GM19193 (cell line): ENCODE measurements around the gene TTC16.

Source experiments
- POLR2A ChIP-seq: IDR thresholded peaks from 4 replicates; pipeline ENCODE4 v1.6.1; 2011; ENCODE audit not compliant: insufficient read depth, insufficient read length; ENCODE audit errors: extremely low read depth

The TTC16 gene

DNA sequence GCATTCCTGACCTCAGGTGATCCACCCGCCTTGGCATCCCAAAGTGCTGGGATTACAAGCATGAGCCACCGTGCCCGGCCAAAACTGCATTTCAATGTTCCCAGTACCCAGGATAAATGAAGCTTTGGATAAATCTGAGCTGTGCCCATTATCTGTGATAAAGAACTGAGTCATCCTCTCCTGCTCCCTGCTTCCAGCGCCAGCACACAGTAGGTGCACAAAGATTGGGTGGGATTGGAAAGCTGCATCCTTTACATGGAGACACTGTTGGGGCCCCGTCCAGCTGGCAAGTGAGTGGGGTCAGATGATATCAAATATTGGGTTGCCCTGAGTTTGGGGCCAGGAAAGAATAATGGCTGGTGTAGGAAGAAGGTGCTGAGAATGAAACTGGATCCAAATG lies 45.2 kb downstream of the TTC16 start:
- TF ChIP-seq POLR2A = no peak

DNA sequence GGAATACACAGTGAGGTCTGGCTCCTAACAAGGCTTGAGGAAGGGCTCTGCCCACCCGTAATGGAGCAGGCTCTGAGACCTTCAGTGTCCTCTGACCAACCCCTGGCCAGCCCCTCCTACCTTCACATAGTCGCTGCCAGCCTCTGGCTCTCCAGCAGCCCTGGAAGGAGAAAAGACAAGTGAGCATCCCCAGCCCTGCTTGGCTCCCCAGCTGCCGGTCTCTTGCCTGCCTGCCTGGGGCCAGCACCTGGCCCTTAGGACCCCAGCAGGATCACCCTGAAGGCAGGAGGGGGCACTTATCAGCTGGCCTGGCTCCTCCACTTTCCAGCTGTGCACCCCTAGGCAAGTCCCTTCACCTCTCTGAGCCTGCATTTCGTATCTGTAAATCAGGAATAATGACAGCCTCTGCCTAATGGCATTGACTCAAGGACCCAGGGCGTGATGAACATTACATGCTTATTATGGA lies 45.6 kb downstream of the TTC16 start:
- no peak for TF ChIP-seq POLR2A

DNA sequence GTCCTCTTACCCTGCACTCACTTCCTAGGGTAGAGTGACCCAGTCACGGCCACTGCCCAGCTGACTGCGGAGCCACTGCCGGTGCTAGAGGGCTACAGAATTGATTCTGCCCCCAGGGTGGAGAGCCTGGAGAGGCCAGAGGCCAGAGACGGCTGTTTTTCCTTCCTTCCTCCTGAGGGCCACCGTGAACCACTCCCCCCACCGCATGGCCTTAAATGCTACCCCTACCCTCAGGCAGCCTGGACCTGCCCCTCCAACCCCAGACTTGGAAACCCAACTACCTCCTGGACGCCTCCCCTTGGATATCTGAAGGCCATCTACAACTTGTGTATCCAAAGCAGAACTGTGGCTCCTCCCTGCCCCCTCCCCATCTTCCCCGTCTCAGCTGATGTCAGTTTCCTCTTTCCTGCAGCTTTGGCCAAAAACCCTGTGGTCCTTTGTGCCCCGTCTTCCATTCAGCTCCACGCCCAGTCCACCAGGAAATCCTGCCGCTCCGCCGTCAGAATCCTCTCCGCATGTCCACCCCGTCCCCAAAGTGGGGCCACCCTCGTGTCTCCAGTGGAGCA lies 46.3 kb downstream of the TTC16 start:
- TF ChIP-seq POLR2A = no peak

DNA sequence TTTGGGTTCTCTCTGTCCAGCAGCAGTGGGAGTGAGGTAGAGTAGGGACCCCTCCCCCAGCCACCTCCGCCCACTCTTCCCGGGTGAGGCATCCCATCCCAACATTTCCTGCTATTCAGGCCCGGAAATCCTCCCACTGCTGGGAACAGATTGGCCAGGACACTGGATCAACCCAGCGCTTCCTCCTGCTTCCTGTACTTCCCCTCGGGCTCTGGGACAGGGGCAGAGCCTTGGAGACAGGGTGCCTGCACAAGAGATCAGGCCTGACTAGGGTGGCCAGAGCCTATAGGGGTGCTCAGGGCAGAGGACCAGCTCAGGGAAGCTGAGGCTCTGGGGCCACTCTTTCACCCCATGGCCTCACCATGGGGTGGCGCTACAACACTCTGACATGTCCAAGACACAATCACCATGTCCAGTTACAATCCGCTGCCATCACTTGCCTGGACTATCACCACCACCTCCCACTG lies 48.1 kb downstream of the TTC16 start:
- no peak for TF ChIP-seq POLR2A

DNA sequence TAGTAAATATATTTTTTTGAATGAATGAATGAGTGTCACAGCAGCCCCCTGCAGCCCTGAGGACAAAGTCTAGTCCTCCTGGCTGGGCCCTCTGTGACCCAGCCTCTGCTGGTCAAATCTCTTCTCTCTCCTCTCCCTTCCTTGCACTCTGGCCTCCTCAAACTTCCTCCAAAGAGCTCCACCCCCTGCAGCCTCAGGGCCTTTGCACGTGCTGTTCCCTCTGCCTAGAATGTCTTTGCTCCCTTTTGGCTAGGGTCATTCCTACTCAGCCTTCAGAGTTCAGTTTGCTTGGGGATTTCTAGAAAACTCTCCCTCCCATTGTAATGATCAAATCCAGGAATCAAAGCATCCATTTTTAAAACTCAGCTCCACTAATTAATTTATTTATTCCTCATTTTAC lies 49.5 kb downstream of the TTC16 start:
- TF ChIP-seq POLR2A = no peak

DNA sequence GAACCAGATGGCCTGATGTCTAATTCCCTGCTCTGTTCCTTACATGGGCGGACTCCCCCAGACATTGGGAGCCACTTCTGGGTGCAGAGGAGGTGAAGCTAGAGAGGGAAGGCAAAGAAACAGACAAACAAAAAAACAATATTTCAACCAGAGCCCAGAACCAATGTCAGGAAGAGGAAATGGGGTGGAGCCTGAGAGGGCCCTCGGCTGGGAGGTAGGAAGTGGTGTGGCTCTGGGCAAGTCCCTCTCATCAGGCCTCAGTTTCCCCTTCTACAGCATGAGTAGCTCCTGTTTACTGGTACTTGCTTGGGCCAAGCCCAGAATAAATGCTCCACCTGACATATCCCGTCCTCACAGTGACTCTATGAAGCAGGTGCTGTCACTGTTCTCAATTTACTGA lies 51.5 kb downstream of the TTC16 start:
- no peak for TF ChIP-seq POLR2A

DNA sequence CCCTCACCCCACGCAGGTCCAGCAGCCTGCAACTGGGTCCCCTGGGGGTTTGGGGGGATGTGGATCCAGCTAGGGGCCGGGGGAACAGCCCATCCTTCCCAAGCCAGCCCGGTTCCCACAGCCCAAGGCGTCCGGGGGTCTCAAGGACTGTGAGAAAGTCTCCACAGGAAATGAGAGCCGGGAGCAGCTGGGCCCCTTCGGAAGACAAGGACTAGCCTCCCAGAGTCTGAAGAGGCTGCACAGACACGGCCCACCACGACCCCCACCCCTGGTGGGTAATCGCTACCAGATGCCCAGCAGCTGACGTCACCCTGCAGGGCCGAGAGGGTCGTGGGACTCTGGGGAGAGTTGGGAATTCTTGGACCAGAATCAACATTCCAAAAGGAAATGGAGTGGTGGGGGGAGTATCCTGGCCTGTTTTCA lies 52.0 kb downstream of the TTC16 start:
- TF ChIP-seq POLR2A = no peak

DNA sequence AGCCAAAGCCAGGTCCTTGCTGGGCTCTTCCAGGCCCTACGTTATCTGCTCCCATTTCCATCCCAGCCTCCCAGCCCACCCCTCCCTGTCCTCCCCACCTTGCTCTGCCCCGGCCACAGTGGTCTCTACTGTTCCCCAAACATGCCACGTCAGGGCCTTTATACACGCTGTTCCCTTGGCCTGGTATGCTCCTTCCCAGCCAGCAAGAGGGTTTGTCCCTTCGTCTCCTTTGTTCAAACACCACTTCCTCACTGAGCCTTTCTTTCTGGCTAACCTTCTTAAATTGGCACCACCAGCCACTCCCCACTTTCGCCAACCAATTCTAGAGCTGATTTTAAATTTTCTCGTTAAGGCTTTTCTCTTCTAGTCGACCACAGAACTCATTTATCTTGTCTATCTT lies 52.8 kb downstream of the TTC16 start:
- TF ChIP-seq POLR2A = no peak

DNA sequence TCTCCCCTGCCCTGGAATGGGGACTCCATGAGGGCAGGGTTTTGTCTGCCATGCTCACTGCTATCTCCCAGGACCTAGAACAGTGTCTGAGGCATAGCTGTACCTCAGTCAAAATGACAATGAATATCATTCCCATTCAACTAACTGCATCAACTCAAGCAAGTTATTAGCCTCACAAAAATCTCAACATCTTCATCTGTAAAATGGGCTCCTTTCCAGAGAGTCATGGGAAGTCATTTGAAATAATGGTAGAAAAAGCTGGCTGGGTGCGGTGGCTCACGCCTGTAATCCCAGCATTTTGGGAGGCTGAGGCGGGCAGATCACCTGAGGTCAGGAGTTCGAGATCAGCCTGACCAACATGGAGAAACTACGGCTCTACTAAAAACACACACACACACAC lies 53.2 kb downstream of the TTC16 start:
- no peak for TF ChIP-seq POLR2A

DNA sequence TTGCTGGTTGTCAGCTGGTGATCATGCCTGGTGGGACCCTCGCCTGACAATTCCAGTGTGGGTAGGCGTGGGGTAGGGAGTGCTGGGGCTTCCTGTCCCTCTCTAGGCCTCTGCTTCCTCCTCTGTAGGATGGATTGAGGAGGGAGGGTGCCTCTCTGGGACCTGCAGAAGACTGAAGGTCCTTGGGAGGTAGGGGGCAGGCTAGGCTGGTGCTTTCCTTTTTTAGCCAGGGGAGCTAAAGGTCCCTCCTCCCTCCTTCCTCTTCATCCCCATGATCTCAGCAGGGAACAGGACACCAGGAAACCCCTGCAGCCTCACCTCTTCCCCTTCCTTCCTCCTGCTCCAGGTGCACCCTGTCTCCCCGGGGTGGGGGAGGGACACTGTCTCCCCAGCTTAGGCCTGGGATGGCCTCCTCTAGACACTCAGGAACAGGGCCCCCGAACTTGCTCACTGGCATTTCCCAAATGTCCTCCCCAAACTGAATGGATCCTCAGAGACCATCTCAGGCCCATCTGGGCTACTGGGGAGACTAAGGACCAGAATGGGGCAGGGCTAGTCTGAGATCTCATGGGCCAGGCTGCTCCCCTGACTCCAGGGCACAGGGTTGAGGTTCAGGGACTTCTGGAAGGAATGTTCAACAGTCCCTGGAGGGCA lies 54.2 kb downstream of the TTC16 start:
- TF ChIP-seq POLR2A = no peak

DNA sequence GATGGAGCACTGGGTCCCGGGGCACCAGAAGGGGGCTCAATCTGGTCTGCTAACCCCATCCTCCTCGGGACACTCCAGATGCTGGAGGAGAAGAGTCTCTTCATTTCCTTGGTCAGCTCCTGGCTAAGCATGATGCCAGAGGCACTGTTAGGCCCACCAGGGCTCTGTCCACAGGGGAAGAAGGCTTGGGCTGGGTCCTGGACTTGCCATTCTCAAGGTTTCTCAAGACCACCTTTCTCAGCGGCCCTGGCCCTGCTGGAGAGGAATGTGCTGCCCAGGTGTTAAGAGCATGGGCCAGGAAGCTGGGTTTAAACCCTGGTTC lies 54.7 kb downstream of the TTC16 start:
- no peak for TF ChIP-seq POLR2A

DNA sequence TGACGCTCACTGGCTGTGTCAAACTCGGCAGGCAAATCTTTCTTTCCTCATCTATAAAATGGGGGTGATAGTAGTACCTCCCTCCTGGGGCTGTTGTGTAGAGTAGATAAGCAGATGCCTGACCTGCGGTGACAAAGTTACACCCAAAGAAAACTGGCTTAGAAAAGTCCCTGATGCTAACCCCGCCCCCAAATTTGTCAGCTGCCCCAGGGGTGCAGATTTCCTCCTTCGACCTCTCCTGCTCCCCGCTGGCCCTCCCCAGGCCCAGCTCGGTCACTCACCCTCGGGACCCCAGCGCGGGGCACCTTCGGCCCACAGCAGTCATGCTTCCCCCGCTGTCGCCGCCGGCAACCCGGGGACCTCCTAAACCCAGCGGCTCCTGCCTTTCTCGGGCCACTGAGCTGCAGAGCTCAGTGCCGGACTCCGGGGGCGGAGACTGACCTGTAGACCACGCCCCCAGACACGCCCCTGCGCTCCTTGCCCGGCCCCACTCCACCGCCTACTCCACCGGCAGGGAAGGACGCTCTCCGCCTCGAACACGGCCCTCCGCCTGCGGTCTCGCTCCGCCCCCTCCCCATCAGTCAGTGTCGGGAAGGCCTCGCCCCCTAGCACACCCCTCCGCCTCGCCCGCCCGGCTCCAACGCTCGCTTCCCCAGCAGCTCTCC lies 55.2 kb downstream of the TTC16 start:
- TF ChIP-seq POLR2A = no peak

DNA sequence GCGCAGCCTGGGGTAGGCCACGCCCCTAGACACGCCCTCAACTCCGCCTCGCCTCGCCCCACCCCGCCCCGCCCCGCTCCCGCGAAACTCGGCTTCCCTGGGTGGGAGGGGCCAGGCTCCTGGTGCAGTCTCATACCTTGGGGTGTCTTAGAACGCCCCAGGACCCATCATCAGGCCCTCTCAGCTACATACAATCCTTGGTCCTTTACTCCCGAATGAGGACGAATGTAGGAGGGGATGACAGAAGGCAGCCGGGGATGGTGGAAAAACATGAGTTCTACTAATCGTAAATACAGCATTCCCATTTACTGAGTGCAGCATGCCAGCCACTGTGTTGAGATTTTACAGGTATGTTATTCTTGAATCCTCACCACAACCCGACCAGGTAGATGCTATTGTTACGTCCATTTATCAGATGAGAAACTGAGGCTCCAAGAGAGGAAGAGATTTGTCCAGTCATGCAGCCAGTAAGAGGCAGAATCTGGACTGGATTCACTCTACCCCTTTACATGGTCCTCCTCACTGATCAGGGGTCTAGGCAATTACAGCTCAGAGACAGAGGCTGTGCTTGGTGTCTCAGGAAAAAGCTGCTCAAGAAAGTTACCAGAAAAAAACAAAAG lies 55.8 kb downstream of the TTC16 start:
- TF ChIP-seq POLR2A = no peak

DNA sequence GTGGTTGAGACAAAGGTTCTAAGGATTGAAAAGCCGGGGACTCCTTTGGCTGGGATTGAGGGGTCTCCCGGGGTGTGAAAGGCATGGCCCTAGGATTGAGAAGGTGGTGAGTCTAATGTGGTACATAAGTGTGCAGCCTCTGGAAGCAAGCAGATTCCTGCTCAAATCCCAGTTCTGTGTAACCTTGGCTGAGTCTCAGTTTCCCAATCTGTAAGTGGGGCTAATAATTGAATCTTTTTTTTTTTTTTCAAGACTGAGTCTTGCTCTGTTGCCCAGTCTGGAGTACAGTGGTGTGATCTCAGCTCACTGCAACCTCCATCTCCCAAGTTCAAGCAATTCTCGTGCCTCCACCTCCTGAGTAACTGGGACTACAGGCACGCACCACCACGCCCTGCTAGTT lies 56.7 kb downstream of the TTC16 start:
- no peak for TF ChIP-seq POLR2A

DNA sequence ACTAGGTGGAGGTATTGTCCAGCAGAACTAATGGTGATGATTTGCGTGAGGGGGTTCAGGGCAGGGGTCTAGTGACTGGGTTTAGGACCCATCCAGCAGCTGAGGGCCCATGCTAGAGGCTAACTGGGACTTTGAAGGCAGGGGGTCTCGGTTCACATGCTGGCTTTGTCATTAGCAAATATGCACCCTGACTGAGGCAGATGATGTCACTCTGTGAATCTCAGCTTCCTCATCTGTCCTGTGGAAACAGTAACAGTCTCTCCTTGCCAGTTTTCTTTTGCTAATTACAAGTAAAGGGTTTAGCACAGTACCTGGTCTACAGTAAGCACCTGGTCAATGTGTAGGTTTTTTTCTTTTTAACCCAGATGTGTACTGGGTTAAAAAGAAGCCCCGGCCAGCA lies 57.4 kb downstream of the TTC16 start:
- no peak for TF ChIP-seq POLR2A

DNA sequence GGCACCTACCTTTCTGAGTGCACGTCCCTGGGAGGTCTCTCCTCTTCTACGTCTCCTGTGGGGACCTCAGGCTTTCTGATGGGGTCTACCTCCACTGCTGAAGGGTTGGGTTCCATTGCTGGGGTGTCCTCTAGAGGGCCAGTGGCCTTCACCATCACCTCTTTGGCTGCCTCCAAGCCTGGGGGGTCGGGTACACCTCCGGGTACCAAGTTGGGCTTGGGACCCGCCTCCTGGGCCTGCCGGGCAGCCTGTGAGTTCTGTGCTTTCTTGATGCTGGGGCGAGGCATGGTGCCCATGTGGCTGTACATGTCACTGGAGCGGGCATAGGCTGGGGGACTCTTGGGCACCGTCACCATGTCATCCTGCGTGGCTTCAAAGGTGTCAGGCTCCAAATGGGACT lies 58.1 kb downstream of the TTC16 start:
- no peak for TF ChIP-seq POLR2A
